Fibroblast of skin of abdomen (primary cell): Measurements from ENCODE around the gene NUDT6. TPM values are rescaled to one million over a fixed set of nuclear protein-coding genes. Genes with fewer than 3 reads are reported as not detected.
"Not testable (repeated sequence)": the region's sequence is repeated elsewhere in the genome, so short reads cannot be mapped to it uniquely, and the experiment has no call there.

Source experiments
- DNase-seq: peaks from one replicate; pipeline ENCODE4 v3.0.0-alpha.2; 2013
- polyA plus RNA-seq, 2 experiments: library from polyadenylated mRNA; unstranded; fragments of 120-200 nt; gene quantifications; one replicate each; pipeline ENCODE4 v1.2.1, GENCODE V29; 2013; ENCODE audit not compliant: insufficient read length in 2 of 2

The NUDT6 gene, protein sequence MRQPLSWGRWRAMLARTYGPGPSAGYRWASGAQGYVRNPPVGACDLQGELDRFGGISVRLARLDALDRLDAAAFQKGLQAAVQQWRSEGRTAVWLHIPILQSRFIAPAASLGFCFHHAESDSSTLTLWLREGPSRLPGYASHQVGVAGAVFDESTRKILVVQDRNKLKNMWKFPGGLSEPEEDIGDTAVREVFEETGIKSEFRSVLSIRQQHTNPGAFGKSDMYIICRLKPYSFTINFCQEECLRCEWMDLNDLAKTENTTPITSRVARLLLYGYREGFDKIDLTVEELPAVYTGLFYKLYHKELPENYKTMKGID
- 8.1 TPM for polyA plus RNA-seq (2013, experiment 1 of 2; ENCODE audit: insufficient read length)
- polyA plus RNA-seq (2013, experiment 2 of 2; ENCODE audit: insufficient read length), result 8.6 TPM

DNA sequence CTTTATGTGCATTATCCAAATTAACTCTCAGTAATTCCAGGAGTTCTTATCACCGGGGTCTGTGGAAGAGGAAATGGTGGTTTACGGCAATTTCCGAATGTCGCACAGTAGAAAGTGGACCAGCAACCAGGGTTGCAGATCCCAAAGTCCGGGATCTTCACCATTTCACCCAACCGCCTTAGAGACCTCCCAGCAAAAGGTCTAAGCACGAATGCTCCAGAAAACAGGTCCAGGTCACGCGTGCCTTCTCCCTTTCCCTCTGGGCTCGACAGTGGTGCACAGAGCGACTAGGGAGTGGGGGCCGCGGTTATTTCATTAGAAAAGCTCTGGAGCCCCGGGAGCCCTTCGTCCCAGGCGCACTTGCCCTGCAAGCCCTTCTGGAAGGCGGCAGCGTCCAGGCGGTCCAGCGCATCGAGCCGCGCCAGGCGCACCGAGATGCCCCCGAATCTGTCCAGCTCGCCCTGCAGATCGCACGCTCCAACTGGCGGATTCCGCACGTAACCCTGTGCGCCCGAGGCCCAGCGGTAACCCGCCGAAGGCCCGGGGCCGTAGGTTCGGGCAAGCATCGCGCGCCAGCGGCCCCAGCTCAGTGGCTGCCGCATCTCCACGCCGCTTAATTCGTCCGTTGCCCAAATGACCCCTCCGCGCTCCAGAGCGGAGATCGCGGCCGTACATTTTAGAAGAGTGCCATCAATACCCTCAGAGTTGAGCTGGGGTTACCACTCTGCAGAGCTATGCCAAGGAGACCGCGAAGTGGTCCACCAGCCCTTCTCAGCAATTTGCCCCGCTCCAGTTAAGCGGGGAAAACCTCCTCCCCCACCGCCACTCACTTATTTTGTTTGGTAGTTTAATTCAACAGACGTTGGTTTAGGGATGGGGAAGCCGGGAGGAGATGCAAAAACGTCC lies at the start of gene NUDT6:
NUDT6 (minus strand) TSS at position 627 of the 906 bp plus-strand sequence; CDS start at position 602, 25 bp downstream.
- peak; percentile 63 for DNase-seq

DNA sequence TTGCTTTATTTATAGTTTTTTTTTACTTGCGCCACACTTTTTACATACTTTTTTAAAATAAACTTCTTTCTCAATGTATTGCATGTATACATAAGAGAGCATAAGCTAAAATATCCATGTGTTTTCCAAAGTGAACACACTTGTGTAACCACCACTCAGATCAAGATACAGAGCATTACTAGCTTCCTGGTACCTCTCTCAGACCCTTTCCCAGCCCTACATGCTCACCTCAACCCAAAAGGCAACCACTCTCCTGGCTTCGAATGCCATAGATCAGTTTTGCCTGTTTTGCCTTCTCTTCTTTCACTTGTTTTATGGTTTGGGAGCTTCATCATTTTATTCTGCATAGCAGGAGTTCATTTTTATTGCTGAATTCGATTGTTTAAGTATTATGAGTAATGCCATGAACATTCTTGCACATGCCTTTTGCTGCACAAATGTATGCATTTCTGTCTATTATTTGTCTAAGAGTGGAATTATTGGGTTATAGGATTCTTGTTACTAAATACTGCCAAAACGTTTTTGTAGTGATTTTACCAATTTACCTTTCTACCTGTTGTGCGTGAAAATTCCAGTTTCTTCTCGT lies 45.9 kb upstream of the NUDT6 start:
- DNase-seq, result peak; percentile 58

DNA sequence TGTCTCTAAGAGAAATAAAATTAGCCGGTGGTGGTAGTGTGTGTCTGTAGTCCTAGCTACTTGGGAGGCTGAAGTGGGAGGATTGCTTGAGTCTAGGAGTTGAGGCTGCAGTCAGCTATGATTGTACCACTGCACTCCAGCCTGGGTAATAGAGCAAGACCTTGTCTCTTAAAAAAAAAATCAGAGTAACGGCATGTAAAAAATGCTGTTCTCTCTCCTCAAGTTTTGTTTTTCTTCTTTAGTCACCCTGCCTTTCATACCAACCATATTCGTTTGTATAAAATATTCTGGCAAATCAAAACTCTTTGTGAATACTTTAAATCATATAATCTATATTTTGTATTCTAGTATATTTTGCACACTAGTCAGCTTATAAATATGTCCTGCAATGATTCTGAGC lies 44.8 kb upstream of the NUDT6 start:
- DNase-seq, result no peak

DNA sequence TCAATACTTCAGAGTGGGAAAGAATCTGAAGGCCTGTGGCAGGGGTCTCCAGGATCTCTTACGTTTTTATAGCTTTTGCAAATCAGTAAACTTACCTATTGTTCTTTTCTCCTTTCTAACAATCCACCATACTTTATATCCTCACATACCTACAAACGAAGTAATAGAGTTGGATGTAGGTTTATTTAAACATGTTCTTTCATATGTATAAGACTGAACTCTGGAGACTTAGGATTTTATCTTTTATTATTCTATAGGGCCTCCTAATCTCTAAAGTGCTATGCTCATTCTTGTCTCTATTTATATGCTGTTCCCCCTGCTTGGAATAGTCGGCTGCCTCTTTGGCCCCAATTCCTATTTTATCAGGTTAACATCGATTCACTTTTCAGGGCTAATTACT lies 43.8 kb upstream of the NUDT6 start:
- no peak for DNase-seq

DNA sequence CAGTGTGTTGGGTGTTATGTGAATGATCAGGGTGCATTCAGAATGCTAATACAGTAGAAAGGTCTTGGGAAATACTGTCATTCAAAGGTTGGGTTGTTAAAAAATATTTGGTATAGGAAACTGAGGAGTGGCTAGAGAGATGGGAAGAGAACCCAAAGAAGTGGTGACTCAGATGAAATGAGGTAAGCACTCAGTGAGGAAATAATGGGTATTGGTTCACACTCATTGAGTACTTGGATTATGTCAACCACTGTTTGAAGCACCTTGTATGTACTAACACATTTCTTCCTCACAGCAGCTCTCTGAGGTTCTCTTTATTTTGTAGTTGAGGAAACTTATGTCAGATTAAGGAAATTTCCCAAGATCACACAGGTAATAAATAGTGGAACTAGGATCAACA lies 40.8 kb upstream of the NUDT6 start:
- no peak for DNase-seq

DNA sequence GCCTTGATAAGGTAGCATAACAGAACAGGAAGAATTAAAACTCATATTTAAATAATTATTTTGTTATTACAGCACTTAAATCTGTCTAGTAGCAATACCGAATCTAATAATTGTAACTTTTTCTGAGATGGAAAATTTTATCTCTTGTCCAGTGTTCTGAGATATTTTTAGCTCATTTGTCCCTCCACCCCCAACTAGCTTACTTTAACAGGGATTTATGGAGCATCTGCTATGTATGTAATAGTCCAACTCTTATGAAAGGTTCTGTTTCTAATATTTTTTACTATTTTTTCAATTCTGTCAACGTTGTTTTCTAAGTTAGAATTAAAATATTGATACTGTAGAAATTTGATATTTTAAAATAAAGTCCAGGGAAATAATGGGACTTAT lies 38.2 kb upstream of the NUDT6 start:
- DNase-seq, result no peak

DNA sequence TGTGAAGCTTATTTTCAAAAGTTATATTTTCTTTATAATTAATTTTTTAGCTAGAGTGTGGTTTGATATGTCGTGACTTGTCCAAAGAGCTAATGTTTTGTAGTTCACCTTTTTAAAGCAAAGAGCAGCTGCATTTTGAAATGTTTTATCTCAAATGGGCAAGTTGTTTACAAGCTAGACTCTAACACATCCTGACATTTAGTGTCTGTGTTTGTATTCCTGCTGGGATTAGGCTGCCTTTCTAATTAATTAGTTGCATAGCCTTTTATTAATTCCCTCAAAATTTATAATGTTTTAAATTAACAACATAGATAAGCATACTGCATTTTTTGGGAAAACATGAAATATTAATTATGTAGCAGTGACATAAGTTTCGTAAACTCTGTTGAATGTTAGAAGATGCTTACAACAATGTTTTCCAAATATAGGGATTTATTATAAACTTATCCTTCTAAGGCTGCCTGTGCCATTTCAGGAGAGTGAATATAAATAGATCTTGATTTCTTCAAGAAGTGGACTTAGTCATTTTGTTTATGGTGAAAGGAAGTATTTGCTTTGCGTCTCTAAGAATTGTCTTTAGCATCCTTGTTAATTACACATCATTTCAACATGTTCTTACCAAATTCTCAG lies 37.7 kb upstream of the NUDT6 start:
- DNase-seq, result no peak

DNA sequence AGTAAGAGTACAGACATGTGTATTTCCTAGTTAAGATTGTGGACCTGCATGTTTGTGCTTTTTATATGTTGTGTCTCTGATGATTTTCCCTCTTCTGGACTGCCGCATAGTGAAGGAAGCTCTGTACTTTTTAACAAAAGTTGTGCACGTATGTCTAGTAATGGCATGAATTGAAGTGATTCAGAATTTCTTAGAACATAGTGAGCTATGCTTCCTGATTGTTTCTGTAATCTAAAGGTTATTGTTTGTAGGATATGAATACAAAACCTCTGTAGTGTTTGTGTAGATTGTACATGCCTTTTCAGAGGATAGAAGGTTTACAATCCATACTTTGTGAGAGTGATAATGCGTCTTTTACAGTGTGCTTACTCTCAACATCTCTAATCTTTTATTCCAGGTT lies 37.0 kb upstream of the NUDT6 start:
- DNase-seq, result no peak

DNA sequence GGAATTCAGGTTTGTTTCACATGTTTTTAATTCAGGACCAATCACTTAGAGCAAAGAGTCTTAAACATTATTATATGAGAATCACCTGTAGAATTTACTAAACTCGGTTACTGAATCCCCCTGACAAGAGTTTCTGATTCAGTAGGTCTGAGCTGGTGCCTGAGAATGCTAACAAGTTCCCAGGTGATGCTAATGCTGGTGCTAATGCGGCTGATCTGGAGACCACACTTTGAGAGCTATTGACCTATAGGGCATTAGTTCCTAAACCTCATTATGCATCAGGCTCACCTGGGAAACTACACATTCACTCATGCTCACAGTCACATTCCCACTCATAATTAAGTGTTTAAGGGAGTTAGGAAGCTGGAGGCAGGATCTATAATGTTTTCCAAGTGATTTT lies 36.1 kb upstream of the NUDT6 start:
- DNase-seq, result no peak

DNA sequence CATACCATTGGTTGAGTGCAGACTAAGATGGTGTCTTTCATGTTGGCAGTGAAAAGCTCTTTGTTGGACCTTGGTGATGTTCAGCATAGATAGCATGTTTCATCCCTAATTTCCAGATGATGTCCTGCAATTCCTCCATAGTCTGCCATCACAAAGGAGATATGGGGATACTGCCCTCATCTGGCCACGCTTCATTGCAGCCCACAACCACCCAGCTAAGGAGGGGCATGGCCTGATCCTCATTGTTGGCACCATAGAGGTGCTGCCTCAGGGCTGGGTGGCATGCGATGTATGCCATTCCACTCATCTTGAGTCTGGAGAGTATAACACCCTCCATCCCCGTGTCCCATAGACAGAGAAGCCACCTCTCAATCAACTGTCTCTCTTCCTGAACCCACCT lies 31.5 kb upstream of the NUDT6 start:
- no peak for DNase-seq

DNA sequence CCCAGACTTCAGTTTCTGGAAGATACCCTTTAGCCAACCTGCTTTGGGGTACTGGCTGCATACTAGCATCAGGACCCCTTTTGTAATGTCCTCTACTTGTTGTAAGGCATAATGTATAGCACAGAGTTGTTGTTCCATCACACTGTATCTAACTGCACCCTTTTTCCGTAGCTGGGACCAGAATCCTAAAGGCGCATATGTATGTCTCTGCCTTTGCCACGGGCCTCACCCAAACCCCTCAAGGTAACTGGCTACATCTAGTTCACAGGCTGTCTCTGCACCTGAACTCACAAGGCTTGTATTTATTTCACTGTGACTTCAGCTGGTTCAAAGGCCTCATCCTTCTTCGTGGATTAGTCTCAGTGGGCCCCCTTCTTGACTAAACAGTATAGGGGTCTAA lies 29.6 kb upstream of the NUDT6 start:
- no peak for DNase-seq

DNA sequence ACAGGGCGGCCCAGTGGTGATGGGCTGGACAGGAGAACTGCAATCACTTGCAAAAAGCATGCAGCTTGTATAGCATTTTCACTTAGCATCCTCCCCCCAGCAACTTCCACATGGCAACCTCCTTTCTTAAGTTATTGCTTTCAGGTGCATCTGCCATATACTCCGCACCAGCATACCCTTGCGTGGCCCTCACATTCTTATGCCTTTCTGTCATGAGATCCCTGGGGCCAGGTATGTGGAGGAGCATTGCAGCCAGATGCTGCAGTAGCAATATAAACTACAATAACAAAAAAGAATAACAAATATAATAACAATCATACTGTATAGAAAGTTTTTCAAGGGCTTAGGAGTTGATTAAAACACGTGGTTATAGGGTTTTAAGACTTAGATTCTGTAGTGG lies 26.3 kb upstream of the NUDT6 start:
- no peak for DNase-seq

DNA sequence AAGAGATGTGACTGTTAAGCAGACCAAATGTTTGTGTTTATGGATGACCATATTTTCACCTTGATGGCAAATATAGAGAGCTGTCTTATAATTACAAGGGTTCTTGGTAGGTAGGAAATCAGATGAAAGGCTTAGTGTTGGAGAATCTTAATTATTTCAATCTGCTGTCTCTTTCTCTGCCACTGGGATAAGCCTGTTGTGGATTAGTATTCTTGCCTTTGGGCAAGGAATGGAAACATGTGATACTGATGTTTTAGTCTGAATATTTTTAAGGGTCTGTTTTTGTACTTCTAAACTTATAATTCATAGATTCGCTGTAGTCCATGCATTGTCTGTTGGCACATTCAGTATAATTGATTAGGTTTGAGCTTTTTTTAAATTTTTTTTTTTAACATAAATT lies 23.7 kb upstream of the NUDT6 start:
- no peak for DNase-seq

DNA sequence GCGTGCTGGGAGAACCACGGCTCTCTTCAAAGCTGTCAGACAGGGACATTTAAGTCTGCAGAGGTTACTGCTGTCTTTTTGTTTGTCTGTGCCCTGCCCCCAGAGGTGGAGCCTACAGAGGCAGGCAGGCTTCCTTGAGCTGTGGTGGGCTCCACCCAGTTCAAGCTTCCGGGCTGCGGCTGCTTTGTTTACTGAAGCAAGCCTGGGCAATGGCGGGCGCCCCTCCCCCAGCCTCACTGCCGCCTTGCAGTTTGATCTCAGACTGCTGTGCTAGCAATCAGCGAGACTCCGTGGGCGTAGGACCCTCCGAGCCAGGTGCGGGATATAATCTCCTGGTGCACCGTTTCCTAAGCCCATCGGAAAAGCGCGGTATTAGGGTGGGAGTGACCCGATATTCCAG lies 22.7 kb upstream of the NUDT6 start:
- not testable (repeated sequence) for DNase-seq

DNA sequence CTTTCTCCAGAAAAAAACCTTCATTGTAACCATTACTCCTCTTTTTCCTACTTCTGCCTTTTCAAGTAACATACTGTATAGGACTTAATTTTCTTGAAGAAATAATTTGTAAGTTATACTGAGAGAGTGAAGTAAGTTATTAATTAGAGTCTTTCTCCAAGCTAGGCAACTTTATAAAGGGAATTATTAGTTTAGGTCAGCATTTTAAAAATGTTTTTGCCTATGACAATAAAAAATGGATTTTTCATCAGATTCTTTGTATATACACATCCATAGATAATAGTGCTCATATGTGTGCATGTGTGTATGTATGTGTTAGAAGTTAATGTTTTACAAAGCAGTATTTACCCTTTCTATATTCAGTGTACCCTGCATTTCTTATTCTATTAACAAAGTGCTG lies 10.4 kb upstream of the NUDT6 start:
- DNase-seq, result no peak

DNA sequence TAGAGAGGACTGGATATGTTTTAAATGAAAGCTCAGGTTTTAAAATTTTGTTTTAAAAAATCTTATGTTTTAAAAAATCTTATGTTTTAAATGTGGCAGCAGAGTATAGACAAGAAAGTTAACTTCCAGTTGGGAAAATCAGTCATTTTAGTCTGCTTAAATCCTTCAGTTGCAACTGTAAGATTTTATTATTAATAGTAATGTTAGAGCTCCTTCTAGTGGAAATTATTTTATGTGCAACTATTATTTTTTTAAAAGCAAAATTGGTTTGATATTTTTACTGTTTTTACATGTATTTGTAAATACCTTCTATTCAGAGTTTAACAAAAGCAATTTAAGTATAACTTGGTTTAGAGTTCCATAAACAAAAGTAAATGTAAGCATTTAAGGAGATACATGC lies 8.5 kb upstream of the NUDT6 start:
- DNase-seq, result no peak

DNA sequence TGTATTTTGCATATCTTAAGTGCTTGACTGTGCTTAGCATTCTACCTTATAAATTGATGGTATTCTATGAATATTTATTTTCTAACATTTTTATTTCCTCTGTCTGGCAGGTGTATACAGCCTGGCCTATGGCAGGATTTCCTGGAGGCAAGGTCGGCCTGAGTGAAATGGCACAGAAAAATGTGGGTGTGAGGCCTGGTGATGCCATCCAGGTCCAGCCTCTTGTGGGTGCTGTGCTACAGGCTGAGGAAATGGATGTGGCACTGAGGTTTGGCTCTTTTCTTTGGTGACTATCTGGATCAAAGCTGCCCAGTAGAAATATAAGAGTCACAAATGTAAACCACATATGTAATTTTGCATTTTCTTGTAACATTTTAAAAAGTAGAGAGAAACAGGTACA lies 6.5 kb upstream of the NUDT6 start:
- no peak for DNase-seq

DNA sequence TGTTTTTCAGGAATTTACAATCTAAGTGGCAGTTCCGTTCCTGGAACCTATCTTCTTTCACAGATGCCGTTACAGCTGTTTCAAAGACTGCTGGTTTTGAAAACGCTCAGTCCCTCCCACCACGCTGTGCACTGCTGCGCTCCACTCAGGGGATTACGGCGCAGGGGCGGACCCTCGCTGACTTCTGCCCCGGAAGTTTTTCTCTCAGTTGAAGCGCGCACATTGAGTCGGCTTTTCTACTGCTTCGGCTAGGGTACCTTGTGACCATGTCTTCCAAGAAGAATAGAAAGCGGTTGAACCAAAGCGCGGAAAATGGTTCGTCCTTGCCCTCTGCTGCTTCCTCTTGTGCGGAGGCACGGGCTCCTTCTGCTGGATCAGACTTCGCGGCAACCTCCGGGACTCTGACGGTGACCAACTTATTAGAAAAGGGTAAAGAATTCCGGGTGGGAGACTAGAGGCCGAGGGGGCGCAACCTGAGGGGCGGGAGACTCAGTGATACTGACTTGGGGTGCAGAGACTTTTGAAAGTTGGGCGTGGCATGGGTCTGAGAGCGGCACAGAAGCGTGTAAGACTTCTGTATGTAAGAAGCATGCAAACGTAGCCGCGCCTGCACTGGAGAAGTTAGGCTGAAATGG lies 597 bp upstream of the NUDT6 start:
- DNase-seq, result peak; percentile 85

DNA sequence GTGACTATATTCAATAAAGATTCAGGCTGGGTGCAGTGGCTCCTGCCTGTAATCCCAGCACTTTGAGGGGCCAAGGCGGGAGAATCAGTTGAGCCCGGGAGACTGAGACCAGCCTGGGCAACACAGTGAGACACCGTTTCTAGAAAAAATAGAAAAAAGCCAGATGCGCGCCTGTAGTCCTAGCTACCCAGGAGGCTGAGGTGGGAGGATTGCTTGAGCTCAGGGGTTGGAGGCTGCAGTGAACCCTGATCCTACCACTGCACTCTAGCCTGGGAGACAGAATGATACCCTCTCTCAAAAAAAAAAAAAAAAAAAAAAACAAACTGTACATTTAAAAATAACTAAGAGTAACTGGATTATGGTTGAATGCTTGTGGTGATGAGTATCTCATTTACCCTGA lies 1.1 kb downstream of the NUDT6 start:
- DNase-seq, result no peak

DNA sequence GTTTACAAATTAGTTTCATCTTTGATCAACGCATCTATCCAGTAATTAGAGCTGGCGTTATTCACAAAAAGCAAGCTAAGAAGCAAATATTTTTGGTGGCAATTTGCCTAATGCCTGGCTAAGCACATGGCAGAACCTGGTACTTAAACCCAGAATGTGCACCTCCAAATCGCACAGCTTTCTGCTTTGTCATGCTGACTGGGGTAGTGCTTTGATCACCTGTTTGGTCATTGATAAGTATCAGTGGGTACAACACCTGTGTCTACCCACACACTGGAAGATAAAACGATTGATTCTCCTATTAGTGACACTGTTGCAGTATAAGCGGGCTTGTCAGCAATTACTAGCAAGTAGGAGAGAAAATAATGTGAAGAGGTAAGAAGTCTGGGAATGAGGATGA lies 1.9 kb downstream of the NUDT6 start:
- DNase-seq, result no peak

DNA sequence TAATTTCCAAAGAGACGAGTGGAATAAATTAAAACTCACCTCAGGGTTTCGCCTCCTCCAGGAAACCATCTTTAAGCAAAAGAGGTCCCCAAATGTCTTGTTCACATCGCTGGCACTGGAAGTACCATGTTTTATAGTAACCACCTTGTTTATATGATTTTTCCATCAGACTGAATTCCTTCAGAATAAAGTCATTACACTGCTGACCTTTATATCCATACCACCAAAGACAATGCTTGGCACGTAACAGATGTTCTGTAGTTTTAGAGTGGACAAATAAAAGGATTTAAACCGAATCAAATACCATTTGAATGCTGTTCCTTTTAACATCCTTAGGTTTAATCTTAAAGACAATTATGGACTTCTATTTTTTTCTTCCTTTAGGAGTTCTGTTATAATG lies 4.7 kb downstream of the NUDT6 start:
- DNase-seq, result no peak

DNA sequence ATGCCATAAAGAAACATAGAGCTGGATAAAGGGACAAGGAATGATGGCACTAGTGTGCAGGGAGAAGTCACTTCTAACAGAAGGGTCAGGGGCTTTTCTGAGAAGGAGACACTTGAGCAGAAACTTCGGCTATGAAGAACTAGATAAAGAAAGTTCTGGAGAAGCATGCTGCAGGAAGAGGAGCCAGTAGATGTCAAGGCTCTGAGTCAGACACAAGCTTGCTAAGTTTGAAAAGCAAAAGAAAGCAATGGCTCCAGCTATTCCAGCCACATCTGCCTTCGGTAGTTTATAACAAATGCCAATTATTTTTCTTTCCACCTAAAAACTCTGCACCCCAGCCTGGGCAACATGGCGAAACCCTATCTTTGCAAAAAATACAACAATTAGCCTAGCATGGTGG lies 7.5 kb downstream of the NUDT6 start:
- peak; percentile 55 for DNase-seq
